HS-27A (cell line): ENCODE measurements around the gene TOMM22.
A peak's percentile ranks its signal among the peaks of the same experiment; 100 is the strongest.

Experiments
- DNase-seq: peaks from one replicate; pipeline ENCODE4 v3.0.0-alpha.2; 2012; ENCODE audit warnings: low read depth, missing footprints

The TOMM22 gene

DNA sequence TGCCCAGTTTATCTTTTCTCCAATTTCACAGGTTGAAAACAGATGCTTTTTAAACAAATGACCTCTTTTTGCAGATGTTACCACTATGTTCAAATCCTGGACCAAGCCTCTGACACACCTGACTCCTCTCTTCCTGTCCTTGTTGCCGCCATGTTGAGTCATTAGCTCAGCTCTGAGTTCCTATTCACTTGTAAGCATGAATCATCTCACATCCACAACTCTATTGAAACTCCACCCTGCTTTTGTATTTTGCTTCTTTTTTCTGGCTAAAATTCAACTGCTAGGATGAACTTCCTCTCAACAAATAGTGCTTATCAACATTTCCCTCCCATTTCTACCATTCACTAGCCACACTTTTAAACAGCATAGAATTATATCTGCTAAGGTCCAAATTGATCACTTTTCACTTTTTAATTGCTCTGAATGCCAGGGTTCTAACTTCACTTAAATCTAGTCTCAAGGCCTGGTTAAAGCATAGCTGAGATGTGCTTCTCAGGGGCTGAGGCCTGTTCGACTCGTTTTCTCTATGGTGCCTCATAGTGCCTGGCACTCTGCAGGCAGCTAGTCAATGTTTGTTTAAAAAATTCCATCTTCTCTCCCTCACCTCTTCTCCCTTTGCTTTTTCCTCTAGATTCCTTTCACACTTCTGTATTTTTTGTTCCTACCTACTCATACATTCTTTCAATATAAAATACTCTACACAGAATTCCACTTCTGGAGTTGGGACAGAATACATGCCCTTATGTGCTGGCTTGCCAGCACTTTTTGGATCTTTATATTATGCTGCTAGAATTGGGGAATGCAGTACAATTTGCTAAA is 15.1 kb downstream of the TOMM22 start:
- DNase-seq: peak; percentile 42

DNA sequence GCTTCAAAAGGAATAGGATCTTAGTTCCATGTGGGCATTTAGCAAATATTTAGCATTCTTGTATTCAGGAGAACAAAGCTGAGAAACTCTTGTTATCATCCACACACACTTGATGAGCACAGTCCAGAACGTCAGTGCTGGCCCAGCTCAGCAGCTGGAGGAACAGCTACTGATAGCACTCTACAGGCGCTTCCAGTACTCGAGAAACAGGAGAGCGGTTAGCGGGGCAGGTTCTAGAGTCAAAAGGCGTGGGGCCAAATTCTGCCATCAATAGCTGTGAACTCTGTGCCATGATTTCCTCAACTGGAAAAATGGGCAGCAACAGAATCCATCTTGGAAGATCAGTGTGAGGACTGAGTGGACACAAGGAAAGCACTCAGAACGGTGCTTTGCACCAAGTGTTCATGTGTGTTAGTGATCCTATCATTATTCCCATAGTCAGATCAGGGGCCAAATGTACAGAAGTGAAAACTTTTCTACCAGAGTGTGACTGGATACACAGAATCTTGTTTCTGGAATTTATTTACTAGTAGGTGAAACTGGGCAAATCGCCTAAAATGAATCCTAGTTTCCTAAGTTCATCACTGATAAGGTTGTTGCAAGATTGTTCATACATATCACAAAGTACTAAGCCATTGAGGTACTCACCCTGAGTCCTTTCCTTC is 15.8 kb downstream of the TOMM22 start:
- DNase-seq: no peak

DNA sequence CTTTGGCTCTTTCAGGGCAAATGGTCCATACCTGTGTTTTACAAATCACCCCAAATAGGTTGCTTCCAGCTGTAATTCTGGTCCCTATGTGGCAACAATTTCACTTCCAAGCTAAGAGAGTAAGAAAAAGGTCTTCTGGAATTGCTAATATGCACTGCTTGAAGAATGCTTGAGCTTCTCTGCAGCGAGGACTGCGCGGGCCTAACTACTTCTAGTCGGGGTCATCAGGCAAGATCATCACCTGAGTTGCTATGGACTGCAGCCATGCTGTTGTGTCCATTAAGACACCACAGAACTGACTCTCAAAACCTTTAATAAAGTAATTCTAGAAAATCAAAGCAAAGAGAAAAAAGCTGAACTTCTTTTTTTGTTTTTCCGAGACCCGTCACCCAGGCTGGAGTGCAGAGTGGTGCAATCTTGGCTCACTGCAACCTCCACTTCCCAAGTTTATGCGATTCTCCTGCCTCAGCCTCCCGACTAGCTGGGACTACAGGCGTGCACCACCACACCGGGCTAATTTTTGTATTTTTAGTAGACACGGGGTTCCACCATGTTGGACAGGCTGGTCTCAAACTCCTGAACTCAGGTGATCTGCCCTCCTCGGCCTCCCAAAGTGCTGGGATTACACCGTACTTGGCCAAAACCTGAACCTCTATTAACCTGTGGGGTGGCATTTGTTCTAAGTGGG is 16.8 kb downstream of the TOMM22 start:
- no peak for DNase-seq

DNA sequence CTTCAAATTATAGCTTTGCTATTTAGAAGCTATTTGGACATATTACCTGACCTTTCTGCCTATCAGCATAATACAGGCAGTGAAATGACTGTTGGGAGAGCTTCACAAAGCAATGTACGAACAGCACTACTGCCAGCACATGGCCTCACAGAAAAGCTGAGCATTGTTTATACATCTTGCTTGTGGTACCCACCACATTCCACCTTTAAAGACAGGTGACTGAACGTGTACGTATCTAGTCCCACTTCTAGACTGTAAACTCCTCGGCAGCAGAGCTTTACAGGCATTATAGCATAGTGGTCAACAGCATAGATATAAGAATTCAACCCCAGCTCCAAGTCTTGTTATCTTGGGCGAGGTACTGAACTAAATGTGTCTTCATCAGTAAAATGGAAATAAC is 17.4 kb downstream of the TOMM22 start:
- no peak for DNase-seq

DNA sequence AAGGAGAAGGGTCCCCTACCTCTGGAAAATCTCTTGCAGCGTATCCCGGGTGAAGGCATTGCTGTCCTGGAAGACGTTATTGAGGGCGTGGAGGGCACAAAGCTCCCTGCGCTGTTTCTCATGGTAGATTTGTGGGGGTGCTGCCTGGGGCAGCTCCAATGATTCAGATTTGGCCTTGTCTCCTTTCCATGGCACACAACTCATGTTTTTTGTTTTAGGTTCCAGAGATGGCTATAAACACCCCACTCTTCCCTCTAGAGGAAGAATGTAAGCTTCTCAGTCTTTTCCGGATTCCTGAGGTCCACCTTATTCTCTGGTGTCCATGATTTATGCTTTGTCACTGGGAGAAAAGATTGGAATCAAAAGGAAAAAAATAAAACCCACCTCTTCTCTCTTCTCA is 18.0 kb downstream of the TOMM22 start:
- no peak for DNase-seq

DNA sequence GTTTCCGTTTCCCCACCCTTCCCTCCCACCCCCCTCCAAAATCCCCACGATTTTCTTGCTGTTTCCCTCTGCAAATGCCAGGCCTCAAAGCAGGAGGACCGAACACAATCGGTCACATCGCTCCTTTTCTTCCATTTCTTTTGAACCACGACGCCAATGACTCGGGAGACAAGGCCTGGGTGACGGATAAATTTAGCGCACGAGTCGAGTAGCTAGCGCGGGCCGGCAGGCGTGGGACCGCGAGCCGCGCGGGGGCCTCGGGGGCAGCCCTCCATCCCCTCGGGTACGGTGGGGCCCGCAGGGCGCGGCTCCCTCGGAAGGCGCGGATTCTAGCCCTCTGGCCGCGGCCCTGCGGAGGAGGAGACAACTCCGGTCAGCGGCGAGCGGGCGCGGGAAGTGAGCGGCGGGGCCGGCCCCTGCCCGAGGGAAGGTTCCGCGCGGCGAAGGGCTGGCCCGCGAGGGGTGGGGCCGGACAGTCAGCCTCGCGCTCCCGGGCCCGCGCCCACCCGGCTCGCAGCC is 18.6 kb downstream of the TOMM22 start:
- no peak for DNase-seq

DNA sequence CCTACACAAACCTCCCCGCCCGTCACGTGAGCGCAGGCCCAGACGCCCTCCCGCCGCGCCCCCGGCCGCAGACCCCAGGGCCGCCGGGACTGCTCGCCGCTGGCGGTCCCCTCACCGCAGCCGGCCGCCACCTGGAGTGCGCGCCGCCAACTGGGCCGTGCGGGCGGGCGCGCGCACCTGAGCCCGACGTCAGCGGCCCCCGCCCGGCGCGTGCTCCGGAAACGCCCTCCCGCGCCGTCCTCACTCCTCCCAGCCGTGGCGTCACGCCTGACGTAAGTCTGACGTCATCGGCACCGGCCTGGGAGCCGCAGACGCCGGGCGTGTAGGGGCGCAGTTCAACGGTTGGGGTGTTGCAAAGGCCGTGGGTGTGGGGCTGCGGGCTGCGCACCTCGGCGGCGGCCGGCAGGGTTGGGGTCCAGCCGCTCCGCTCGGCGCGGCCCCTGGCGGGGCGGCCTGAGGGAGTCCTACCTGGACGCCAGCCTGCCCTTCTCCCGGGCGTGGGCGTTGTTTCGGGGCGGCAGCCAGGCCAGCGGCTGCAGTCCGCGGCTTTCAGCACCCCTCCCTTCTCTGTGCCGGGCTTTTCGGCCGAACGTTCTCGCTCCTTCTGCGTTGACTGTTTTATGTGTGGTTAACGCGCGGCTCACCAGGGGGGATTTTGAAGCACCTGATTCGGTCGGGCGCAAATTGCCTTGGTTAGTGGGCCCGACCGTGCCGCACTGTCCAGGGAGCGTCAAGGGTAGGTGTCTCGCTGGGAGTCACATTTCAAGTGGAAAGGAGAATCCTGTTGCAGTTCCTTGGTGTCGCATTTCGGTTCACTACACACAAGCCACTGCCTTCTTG is 19.3 kb downstream of the TOMM22 start, which contains the start of gene JOSD1:
TSS of gene JOSD1 (minus strand) at position 155 of the 840 bp plus-strand sequence. CDS start 956 bp downstream, outside the sequence.
- peak; percentile 73 for DNase-seq

DNA sequence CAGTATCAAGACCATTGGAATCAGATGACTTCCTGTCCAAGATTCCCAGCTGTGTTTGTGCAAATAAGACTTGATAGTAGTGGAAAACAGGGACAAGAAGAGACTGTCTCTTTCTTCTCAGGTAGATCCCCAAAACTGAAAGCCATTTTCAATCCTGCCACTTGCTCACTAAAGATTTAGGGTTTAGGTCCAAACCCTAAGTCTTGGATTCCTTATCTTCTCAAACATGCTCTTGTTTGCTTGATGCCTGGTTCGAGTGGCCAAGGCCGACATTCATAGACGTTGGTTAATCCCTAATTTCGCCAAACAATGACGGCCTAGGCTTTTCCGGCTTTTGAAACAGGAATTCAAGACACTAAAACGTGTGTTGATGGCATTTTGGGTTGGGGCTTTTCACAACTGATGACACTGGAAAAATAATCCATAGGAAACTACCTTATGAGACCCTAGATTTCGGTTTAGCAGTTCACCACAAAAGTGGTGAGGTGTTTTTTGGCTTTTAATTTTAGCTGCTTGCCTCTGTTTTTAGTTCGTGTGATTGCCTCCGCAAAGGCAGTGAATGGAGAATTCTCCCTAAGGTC is 23.0 kb downstream of the TOMM22 start:
- DNase-seq: no peak

DNA sequence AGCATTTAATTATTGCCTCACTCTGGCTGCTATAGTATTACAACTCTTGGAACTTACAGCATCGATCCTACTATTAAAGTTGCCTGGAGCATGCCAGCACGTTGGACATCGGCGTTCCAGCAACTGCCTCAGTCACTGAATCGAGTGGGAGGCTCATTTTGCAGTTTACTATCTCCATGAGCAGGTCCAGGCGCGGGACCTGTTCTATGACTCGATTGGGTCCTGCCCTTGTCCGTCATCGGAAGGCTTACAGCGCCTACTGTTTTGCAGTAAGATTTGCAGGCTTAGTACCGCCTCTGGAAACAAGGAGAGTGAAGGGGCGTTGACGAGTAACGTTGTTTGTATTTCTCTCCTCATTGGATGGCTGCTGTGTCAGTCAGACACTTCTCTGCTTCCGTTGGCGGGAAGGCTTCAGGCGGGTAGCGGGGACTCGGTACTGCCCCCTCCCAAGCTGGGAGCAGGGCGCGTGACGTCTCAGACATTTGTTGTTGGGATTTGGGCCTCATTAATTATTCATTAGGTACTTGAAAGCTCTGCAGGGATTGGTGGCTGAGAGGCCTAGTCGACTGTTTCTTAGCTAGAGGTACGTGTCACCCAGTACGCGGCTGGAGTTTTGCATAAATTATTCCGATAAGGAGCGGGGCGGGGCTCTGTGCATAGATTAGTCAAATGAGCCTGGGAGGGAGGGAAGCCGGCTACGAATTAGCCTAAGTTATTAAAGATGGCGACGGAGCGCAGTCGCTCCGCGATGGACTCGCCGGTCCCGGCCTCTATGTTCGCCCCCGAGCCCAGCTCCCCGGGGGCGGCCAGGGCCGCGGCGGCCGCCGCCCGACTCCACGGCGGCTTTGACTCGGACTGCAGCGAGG is 23.7 kb downstream of the TOMM22 start, which contains the start of gene GTPBP1:
TSS of gene GTPBP1 (plus strand) at position 710 of the 866 bp plus-strand sequence. CDS start at position 722, 12 bp downstream.
- DNase-seq: peak; percentile 99

DNA sequence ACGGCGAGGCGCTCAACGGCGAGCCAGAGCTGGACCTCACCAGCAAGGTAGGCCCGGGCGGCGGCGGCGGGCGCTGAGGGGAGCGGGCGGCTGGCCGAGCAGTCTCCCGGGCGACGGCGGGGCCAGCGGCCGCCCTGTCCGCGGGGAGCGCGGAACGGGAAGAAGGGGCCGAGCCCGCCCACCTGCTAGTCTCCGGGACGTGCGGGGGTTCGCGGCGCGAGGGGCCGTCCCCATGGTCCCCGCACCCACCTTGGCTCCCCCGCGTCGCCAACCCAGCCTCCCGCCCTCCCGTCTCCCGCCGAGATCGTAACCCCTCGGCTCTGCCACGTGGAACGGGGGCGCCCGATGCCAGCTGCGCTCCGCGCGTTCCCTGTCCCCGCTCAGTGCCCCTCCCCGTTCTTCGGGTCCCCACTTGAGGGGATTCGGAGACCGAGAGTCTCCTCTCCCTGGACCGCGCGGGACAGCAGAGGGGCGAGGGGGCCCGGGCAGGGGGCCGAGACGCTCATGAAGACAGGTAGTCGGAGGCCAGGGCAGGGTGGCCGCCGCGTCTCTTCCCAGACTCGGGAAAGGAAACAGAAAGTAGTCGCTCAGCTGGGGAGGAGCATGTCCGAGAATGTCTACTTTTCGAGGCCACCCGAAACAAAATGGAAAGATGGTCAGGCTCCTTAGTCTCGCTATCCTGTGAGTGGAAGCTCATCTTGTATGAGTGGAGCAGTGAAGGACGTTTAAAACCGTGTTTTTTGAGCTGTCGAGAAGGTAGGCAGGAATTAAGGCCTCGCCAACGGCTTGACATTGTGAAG is 24.5 kb downstream of the TOMM22 start:
- DNase-seq: no peak

DNA sequence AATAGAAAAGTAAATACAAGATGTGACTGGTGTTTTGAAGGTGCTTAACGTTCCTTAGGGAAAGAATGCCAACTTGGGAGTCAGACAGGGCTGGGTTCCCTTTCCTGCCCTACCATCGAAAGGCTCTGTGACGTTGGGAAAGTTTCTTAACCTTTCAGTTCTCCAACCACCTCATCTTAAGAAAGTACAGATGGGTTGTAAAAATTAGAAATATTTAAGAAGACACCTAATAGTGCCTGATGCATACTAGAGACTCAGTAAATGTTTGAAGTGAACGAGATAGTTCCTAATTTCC is 25.1 kb downstream of the TOMM22 start:
- no peak for DNase-seq

DNA sequence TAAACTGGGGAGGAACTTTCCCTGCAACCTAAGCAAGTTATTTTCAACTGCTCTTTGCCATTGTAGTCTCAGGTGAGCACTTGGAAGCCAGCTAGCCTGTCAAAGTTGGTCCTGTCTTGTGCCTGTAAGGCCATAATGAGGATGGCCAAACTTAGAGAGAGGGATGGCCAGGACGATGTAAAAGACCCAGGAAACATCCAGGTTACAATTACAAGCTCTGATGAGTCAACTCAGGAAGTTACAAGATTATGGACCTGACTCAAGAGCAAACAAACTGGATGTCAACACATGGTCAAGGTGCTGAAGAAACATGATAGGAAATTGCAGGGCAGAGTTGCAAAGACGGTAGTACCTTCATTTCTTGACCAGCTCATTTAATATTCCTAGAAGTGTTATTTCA is 25.6 kb downstream of the TOMM22 start:
- DNase-seq: no peak

DNA sequence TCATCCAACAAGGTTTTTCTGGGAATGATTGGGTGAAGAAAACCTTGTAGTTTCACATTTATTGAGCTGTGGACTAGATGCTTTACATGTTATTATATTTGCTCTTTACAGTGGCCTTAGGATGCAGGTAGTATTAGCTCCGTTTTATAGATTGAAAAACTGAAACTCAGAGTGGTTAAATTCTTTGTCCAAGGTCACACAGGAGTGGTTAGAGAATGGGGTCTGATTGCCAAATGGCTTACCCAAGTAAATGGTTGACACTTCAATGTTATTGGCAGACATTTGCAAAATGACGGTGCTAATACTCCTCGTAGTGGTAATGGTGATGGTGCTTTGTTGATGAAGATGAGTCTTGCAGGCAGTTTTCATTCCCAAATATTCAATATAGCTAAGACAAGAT is 26.2 kb downstream of the TOMM22 start:
- DNase-seq: no peak

DNA sequence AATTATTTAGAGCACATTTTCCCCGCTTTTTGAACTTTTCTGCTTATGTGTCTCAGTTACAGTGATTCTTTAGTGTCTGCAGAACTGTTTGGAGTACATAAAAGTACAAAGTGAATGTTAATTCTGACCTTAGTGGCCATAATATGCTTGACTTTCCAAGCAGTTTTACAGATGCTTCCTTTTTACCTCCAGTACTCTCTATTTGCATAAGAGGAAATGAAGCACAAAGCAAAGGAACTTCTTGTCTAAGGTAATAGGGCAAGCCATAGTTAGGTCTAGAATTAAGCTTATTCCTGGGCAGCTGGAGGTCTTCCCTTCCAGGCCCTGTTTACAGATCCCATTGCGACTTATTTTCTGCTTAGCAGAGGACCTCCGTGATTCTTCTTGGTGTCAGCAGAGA is 27.5 kb downstream of the TOMM22 start:
- DNase-seq: no peak

DNA sequence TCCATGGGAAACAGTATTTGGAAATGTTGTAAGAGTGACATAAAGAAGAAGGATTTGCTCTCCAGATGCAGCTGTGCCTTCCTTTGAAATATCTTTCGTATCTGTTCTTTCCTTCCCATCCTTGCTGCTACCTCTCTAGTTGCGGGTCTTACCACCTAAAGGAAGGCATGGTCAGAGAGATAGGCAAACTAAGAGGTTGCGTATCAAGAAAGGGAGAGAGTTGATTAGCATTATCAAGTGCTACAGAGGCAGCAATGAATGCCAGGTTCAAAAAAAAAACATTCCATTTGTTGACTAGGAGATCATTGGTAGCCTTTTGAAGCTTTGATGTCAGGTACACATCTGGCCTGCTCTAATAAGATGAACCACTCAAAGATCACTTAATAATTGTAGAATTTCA is 28.6 kb downstream of the TOMM22 start:
- no peak for DNase-seq

DNA sequence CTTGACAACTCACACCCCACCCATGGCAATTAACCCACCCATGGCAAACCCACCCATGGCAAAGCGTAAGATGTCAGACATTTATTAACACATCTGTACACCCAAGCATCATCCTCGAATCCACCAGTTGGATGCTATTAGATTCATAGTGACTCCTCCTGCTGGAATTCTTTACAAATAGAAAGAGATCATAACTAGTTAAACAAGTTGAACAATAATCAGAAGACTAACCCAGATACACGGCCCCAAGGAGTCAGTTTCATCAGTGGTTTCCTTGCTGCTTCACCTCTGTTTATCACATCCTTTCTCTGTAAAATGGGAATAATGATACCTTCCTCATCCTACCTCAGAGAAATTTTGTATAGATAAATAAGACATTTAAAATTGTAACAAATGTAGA is 29.1 kb downstream of the TOMM22 start:
- DNase-seq: no peak

DNA sequence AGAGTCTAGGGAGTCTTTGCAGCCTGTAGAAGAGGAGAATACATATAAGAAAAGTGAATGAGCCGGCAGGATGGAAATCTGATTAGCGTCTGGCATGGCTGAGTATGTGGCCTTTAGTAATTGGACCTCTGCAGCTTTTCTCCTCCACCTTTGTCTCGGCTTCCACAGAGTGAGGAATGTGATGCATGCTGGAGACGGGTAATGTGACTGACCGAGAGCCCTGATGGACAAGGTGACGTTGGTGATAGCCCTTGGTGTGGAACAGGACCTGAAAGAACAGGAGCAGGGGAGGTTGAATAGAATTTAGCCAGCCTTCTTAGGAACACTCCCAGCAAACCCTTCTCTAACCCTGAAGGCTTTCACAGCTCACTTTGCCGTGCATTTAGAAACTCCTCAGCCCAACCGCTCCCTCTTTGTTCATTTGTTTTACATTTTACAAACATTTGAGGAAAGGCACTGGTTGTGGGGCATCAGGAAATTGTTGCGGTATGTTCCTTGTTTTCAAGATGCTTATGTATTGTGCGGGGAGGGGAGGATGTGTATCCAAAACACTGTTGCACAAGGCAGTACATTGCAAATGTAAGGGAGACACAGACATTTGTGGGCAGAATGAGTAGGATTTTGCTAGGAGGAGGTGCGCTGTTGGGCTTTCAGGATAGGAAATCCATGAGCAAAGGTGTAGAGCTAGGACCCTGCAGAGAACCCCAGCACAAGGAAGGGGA is 30.9 kb downstream of the TOMM22 start:
- DNase-seq: no peak

DNA sequence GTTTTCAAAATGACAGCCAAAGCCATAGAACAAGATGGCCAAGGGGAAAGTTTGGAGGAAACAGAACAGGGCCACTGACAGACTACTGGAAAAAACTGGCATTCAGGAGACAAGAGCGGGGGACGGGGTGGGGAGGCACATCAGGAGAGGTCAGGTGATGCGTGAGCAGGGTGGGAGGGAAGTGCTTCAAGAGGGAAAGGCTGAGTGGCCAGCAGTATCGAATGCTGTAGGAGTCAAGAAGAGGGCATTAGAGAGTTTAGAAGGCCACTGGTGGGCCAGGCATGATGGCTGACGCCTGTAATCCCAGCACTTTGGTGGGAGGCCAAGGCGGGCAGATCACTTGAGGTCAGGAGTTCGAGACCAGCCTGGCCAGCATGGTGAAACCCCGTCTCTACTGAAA is 32.2 kb downstream of the TOMM22 start:
- no peak for DNase-seq

DNA sequence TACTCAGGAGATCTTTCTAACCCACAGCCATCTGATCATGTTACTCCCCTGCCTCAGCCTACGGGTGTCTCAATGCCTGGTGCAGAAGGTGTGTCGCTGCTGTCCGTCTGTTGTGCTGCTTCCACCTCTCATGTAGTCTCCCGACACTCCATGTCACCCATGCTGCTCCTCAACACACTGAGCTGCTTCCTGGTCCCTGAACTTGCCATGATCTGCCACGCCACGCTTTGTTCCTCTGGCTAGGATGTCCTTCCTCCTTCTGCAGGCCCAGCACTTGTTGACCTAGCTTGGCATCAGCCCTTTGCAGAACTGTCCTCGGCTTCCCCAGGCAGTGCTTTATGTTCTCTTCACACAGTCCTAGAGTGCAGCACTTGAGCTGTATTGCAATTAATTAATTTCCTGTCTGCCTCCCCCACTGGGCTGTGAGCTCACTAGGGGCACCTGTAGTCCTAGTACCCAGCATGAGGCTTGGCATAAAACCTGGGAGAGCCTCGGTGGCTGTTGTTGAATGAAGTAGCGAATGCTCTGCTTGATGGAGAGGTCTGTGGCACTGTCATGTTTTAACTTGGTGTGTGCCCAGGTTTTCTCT is 33.5 kb downstream of the TOMM22 start:
- DNase-seq: no peak
